ENCODE measurements around the gene SREBF1. TPM values are rescaled to one million over a fixed set of nuclear protein-coding genes. Genes with fewer than 3 reads are reported as not detected.
A peak's percentile ranks its signal among the peaks of the same experiment; 100 is the strongest.

Gene SREBF1
- total RNA-seq, 1 donor from 2014 or later: 167 TPM

DNA sequence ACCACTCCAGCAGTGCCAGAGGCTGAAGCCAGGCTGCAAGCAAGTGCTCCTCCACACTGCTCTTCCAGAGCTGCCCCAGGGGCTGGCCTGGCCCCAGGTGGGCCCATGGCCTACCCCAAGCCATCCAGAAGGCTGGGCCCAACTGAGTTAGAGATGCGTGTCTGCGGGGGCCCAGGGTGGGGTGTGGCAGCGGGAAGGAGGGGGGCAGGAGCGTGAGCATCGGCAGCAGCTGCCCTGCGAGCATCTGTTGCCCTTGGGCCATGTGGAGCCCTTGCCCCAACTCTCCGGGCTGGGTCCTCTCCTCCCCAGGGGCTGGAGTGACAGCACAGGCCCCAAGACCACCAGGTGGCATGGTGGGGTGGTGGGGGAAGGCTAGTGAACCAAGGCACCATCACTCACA lies 7.3 kb upstream of the SREBF1 start:
- peaks cover 34% of the 10 kb centered on the region for H3K4me1 Mint-ChIP-seq (ENCODE audit: low read depth)
- H3K4me3 Mint-ChIP-seq: no peak overlapping the region
- H3K9me3 Mint-ChIP-seq: no peaks in the 10 kb centered on the region
- H3K36me3 Mint-ChIP-seq (ENCODE audit: low read depth): no peaks in the 10 kb centered on the region
- no peak for DNase-seq (ENCODE audit: low spot score)
- intact Hi-C loops (cut with micrococcal nuclease): loop anchor here (5.0 kb wide), 1 partner anchor 537 kb away; no protein-coding TSS in a partner anchor
- H3K27ac Mint-ChIP-seq: no peak overlapping the region
- H3K27me3 Mint-ChIP-seq (ENCODE audit: insufficient read depth): no peaks in the 10 kb centered on the region

DNA sequence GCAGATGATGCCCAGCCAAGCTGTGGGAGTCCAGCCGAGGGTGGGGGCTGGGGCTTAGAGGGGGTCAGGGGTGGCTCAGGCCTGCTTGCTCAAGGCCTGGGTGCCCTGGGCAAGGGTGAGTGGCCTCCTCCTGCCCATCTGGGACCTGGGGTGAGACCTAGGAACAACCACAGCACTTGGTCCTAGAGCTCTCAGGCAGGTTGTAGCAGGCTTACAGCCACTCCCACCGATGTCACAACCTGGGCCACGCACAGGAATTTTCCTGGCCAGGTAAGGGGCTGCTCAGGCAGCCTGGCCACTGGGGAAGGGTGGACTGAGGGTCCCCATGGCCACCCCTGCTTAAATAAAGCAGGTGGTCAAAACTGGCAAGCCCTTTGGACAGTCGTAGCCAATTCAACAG lies 6.3 kb upstream of the SREBF1 start:
- H3K27me3 Mint-ChIP-seq (ENCODE audit: insufficient read depth): no peaks in the 10 kb centered on the region
- H3K36me3 Mint-ChIP-seq (ENCODE audit: low read depth): no peaks in the 10 kb centered on the region
- DNase-seq (ENCODE audit: low spot score): no peak
- no peaks in the 10 kb centered on the region for H3K9me3 Mint-ChIP-seq
- H3K4me3 Mint-ChIP-seq: no peak overlapping the region
- intact Hi-C loops (cut with micrococcal nuclease): loop anchor here (5.0 kb wide), 1 partner anchor 536 kb away; no protein-coding TSS in a partner anchor
- peaks cover 34% of the 10 kb centered on the region for H3K4me1 Mint-ChIP-seq (ENCODE audit: low read depth)
- no peak overlapping the region for H3K27ac Mint-ChIP-seq

DNA sequence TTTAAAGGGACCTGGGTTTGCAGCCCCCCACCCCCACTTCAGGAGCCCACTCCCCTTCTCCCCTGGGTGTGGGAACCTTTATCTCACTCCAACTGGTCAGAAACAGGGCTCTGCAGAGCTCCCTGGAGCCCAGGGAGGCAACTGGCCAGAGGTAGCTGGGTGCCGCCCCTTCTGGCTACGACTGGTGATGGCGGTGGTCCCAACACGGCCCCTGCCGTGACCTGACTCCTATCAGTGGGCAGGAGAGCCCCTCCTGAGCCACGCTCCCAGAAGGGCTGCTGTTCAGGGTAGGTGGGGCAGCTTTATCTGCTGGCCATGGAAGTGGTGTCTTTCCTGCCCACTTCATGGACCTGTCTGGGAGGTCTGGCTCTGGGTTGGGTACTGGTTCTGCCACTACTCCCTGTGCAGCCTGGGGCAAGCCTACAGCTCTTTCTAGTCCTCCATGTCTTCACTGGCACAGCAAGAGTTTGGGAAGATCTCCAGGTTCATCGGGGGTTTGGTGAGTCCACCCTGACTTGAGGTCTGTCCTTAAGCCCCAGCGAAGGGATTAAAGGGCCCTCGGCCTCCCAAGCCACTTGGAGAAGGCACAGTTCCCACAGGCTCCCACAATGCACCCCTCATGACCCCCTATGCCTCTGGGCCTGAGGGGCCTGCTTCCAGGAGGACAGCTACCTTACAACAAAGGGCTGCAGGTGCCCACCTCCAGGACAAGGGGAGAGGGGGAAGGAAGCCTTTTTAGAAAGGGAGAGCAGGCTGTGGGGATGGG lies 5.5 kb upstream of the SREBF1 start:
- no peaks in the 10 kb centered on the region for H3K9me3 Mint-ChIP-seq
- intact Hi-C loops (cut with micrococcal nuclease): loop anchor here (5.0 kb wide), 1 partner anchor 535 kb away; no protein-coding TSS in a partner anchor
- H3K4me3 Mint-ChIP-seq: no peak overlapping the region
- H3K36me3 Mint-ChIP-seq (ENCODE audit: low read depth): no peaks in the 10 kb centered on the region
- DNase-seq (ENCODE audit: low spot score): no peak
- peaks cover 36% of the 10 kb centered on the region for H3K4me1 Mint-ChIP-seq (ENCODE audit: low read depth)
- no peaks in the 10 kb centered on the region for H3K27me3 Mint-ChIP-seq (ENCODE audit: insufficient read depth)
- no peak overlapping the region for H3K27ac Mint-ChIP-seq

DNA sequence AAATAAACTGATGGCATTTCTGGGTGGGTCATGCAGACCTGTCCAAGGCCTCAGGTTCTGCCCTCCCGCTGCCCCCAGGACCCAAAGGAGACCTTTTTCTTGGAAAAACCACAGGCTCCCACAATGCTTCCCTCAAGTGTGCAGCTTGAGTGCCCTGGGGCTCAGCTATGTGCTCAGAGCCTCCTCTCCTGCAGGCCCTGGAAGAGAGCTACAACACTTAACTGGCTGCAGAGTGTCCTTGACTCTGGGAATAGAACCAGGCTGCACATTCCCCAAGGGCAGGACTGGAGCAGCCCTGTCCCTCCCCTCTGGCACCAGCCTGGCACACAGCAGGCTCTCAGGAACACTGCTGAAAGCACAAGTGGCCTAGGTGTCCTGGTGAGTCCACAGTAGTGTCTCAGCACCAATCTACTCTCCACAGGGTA lies 4.8 kb upstream of the SREBF1 start:
- Mint-ChIP-seq H3K36me3 (ENCODE audit: low read depth) (no peaks in the 10 kb centered on the region), H3K4me3 (peak overlapping the region; percentile 80), H3K27ac (no peak overlapping the region), H3K9me3 (no peaks in the 10 kb centered on the region), H3K27me3 (ENCODE audit: insufficient read depth) (no peaks in the 10 kb centered on the region), H3K4me1 (ENCODE audit: low read depth) (peaks cover 39% of the 10 kb centered on the region)
- intact Hi-C loops (cut with micrococcal nuclease): loop anchor here (5.0 kb wide), 1 partner anchor 534 kb away; no protein-coding TSS in a partner anchor
- DNase-seq (ENCODE audit: low spot score): no peak

DNA sequence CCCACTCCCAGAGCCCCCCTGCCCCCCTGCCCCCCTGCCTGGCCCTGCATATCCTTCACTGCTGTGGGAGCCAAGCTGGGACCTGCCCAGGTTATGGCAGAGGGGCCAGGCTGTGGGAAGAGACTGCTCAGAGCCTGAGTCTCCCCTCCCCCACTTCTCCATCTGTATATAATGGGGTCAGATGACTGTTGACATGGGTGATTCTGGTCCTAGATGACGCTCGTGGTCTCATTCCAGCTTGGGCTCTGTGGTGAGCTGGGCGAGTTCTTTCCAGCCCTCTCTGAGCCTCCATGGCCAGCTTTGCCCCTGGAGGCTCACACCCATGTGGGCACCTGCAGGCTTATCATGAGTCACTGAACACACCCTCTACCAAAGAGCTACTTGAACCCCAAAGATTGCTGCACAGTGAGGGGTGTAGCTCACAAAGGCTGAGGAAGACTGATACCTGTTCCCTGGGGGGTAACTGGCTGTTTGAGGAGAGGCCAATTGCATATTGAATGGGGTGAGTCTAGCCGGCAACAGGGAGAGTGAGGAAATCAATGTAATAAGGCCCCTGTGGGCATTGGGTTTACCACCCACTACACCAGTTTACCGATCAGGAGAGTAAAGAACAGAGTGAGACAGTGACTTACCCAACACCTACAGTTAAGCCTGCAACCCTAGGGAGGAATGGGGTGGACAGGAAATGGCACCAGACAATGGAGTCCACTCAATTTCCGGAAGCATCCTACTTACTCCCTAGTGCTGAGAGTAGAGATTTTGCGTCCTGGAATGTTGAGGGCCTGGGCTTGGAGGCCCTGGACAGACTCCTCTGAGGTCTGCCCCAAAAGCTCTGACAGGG lies 4.2 kb upstream of the SREBF1 start:
- peak overlapping the region; percentile 80 for H3K4me3 Mint-ChIP-seq
- intact Hi-C loops (cut with micrococcal nuclease): loop anchor here (1.0 to 5.0 kb wide), 2 partner anchors 8 to 534 kb away; no protein-coding TSS in a partner anchor
- peaks cover under 1% of the 10 kb centered on the region for H3K36me3 Mint-ChIP-seq (ENCODE audit: low read depth)
- DNase-seq (ENCODE audit: low spot score): no peak
- H3K4me1 Mint-ChIP-seq (ENCODE audit: low read depth): peaks cover 40% of the 10 kb centered on the region
- H3K9me3 Mint-ChIP-seq: no peaks in the 10 kb centered on the region
- H3K27ac Mint-ChIP-seq: peak overlapping the region; percentile 85
- H3K27me3 Mint-ChIP-seq (ENCODE audit: insufficient read depth): no peaks in the 10 kb centered on the region

DNA sequence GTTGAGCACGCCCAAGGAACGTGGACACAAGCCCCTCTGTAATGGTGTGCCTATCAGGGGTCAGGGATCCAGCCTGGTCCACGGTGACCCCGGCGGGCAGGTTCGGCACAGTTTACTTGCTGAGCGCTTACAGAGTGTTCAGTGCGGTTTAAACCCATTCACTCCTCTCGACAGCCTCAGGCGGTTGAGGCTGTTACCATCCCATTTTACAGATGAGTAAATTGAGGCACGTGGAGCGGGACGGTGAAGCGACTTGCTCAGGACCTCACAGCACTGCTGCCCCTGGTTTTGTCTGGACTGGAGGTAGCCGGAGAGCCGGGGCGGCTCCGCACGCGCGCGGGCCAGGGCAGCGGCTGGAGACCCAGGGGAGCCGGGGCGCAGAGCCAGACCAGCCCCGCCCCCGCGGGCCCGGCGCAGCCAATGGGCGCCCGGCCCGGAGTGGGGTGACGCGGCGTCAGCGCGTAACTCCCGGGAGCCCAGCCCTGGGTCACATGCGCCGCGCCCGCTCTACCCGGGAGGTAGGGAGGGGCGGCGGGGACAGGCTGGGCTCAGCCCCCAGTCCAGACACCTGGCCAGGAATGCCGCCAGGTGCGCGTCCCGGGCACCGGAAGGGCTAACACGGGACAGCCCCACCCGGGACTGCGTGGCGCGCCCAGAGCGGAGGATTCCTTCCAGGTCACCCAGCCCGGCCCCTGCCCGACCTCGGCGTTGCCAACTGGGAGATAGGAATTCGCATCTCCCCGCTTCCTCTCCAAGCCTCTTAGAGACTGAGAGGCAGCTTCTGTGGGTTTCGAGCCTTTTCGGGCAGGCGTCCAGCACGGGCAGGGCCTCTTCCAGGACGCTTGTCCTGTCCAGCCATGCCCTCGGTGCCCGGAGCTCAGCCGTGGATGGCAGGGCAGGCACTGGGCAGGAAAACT lies 3.3 kb upstream of the SREBF1 start:
- H3K27ac Mint-ChIP-seq: peak overlapping the region; percentile 93
- peaks cover 49% of the 10 kb centered on the region for H3K4me1 Mint-ChIP-seq (ENCODE audit: low read depth)
- H3K27me3 Mint-ChIP-seq (ENCODE audit: insufficient read depth): no peaks in the 10 kb centered on the region
- DNase-seq (ENCODE audit: low spot score): peak; percentile 83
- H3K9me3 Mint-ChIP-seq: no peaks in the 10 kb centered on the region
- intact Hi-C loops (cut with micrococcal nuclease): loop anchor here (1.0 to 5.0 kb wide), 3 partner anchors 9 to 533 kb away; partner anchors contain the start of gene ALKBH5
- H3K4me3 Mint-ChIP-seq: peak overlapping the region; percentile 93
- peaks cover 5% of the 10 kb centered on the region for H3K36me3 Mint-ChIP-seq (ENCODE audit: low read depth)

DNA sequence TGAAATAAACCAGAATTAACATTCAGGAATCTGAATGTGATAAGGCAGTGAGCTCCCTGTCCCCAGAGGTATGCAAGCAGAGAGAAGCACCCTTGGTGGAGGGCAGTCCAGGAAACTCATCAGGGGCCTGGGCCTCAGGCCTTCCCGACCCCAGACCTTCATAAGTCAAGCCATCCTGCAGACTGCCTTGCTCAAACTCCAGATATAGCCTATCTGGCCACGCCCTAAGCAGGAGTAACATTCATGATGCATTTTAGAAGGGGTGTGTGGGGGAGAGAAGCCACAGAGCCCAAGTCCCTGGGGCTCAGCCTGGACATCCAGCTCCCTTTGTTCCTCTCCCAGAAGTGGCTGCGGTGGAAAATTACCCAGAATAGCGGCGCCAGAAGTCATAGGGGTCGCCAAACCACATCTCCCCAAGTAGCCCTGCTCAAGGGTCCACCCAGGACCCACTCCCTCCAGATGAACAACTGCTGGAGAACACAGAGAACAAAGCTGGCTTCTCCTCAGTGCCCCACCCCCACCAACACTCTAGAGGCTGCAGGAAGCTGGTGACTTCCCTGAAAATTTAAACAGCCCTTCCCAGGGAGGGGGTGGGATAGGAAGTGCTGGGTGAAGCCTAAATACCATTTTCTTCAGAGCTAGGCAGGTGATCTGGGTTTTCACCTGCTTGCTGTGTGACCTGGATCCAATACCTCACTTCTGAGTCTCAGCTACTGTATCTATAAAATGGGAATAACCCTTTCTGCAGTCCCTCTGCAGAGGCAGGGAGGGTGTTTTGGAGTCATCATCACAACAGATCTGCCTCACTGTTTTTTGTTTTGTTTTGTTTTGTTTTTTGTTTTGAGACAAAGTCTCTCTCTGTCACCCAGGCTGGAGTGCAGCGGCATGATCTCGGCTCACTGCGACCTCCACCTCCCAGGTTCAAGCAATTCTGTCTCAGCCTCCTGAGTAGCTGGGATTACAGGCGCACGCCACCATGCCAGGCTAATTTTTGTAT lies 1.5 kb upstream of the SREBF1 start:
- H3K36me3 Mint-ChIP-seq (ENCODE audit: low read depth): peaks cover 22% of the 10 kb centered on the region
- intact Hi-C loops (cut with micrococcal nuclease): loop anchor here (2.0 to 5.0 kb wide), 2 partner anchors 201 to 344 kb away; partner anchors contain the start of genes ALKBH5, ATPAF2 and GID4
- peak overlapping the region; percentile 93 for H3K27ac Mint-ChIP-seq
- H3K27me3 Mint-ChIP-seq (ENCODE audit: insufficient read depth): no peaks in the 10 kb centered on the region
- H3K4me3 Mint-ChIP-seq: peak overlapping the region; percentile 93
- no peaks in the 10 kb centered on the region for H3K9me3 Mint-ChIP-seq
- DNase-seq (ENCODE audit: low spot score): no peak
- peaks cover 66% of the 10 kb centered on the region for H3K4me1 Mint-ChIP-seq (ENCODE audit: low read depth)

DNA sequence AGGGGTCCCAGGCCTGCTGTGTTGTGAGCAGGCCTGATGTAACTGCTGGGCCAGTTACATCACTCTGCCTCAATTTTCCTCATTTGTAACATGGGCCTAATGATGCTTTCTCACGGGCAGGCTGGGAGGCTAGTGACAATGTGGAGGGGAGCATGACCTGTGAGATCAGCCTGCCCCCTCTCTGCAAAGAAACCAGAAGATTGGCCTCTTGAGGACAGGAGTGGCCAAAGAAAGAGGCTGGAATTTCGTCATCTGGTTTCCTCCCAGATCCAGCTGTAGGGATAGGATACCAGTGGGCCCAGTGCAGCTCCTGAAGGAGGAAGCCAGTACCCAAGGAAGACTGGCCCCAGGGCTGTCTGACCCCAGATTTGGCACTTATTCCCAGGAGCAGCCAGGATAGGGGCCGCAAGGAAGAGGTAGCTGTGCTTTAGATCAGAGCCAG lies 615 bp upstream of the SREBF1 start:
- H3K4me1 Mint-ChIP-seq (ENCODE audit: low read depth): peaks cover 67% of the 10 kb centered on the region
- intact Hi-C loops (cut with micrococcal nuclease): loop anchor here (2.0 to 5.0 kb wide), 2 partner anchors 201 to 345 kb away; partner anchors contain the start of genes ALKBH5, ATPAF2 and GID4
- H3K27me3 Mint-ChIP-seq (ENCODE audit: insufficient read depth): no peaks in the 10 kb centered on the region
- H3K36me3 Mint-ChIP-seq (ENCODE audit: low read depth): peaks cover 23% of the 10 kb centered on the region
- no peaks in the 10 kb centered on the region for H3K9me3 Mint-ChIP-seq
- H3K27ac Mint-ChIP-seq: peak overlapping the region; percentile 93
- no peak for DNase-seq (ENCODE audit: low spot score)
- peak overlapping the region; percentile 93 for H3K4me3 Mint-ChIP-seq

DNA sequence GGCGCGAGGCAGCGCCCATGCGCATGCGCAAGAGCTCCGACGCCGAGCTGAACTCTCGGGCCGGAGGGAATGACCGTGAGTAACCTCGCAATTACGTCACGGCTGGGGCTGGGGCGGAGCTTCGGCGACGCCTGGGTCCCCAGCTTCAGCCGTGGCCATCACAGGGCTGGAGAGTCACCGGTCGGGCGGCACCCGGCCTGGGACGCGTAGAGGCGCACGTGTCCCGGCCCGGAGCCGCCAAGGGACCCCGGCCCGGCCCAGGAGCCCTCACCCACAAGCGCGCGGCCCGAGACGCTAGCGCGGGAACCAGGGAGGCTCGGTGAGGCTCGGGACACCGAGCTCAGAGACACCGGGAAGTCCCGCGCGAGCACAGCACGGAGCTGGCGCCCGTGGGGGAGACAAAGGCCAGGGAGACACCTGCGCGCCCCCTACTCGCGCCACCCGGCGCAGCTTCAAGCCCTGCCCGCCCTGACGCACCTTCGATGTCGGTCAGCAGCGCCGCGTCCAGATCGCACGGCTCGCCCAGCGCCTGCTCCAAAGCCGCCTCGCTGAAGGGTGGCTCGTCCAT lies 452 bp downstream of the SREBF1 start:
- H3K36me3 Mint-ChIP-seq (ENCODE audit: low read depth): peaks cover 26% of the 10 kb centered on the region
- DNase-seq (ENCODE audit: low spot score): peak; percentile 95
- H3K27ac Mint-ChIP-seq: peak overlapping the region; percentile 86
- H3K4me1 Mint-ChIP-seq (ENCODE audit: low read depth): peaks cover 69% of the 10 kb centered on the region
- no peaks in the 10 kb centered on the region for H3K27me3 Mint-ChIP-seq (ENCODE audit: insufficient read depth)
- peak overlapping the region; percentile 93 for H3K4me3 Mint-ChIP-seq
- intact Hi-C loops (cut with micrococcal nuclease): loop anchor here (1.0 to 5.0 kb wide), 5 partner anchors 13 to 346 kb away; partner anchors contain the start of genes ALKBH5, ATPAF2 and GID4
- no peaks in the 10 kb centered on the region for H3K9me3 Mint-ChIP-seq

DNA sequence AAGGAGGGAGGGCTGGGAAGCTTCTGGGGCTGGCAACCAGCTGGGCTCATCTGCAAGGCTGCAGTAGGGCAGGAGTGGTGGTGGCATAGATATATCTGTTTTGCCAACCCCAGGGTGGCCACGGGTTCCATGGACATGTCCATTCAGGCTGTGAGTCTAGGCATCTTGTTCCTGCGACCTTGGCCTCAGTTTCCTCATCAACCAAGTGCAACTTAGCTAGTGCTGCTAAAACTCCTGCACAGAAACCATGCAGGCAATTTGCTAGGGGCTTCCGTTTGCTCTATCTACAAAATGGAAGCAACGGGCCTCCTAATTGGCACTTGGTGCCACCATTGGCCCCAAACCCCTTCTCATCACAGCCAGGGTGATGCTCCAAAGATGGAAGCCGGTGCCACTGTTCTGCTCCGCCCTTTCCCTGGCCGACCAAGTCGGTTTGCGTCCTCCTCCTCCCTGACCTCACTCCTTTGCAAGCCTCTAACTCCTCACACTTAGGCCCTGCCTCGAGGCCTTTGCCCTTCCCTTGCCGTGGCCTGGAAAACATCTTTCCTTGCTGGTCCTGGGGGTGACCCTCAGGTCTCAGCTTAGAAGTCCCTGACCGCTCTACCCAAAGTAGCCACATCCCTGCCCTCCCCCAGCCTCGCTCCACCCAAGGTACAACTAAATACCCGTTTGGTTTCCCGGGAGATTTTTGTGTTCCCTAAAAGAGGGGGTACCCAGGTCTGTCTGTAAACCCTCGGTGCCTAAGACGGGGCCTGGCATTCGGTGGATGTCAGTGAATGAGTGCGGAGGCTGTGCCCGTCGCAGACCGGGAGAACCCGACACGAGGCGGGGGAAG lies 1.2 kb downstream of the SREBF1 start:
- peaks cover 30% of the 10 kb centered on the region for H3K36me3 Mint-ChIP-seq (ENCODE audit: low read depth)
- no peaks in the 10 kb centered on the region for H3K27me3 Mint-ChIP-seq (ENCODE audit: insufficient read depth)
- peaks cover 62% of the 10 kb centered on the region for H3K4me1 Mint-ChIP-seq (ENCODE audit: low read depth)
- H3K4me3 Mint-ChIP-seq: peak overlapping the region; percentile 93
- DNase-seq (ENCODE audit: low spot score): no peak
- intact Hi-C loops (cut with micrococcal nuclease): loop anchor here (1.0 to 5.0 kb wide), 5 partner anchors 12 to 347 kb away; partner anchors contain the start of genes ALKBH5, ATPAF2 and GID4
- H3K27ac Mint-ChIP-seq: peak overlapping the region; percentile 90
- H3K9me3 Mint-ChIP-seq: no peaks in the 10 kb centered on the region

Measured in activated T-helper 1 cell treated with anti-CD3 and anti-CD28 coated beads, Interleukin-12 subunit alpha, Interleukin-12 subunit beta, Interleukin-2, Interleukin-4 antibody, amounts not matched to agents 30 ng/mL and 10 ng/mL and 1 ng/mL, durations not matched to agents 14 hours and 24 hours and 36 hours (primary cell).